Measurements from ENCODE around the gene RIN1. TPM values are rescaled to one million over a fixed set of nuclear protein-coding genes. Genes with fewer than 3 reads are reported as not detected.

RIN1 gene
- total and polyA plus RNA-seq, 2 donors (not counting 1 experiment from before 2014, with no cell fraction given) = 0.72 to 1.7 TPM

GRCh38 chr11:66362481-66363147 lies 26.4 kb upstream of the RIN1 start:
- no peaks in the 10 kb centered on the region for H3K9me3 Mint-ChIP-seq (ENCODE audit: insufficient read depth)
- no peak for DNase-seq
- ATAC-seq (ENCODE audit: low read depth) = no peak
- no peaks in the 10 kb centered on the region for H3K4me1 ChIP-seq (ENCODE audit: control insufficient read depth in 2 of 2, insufficient read depth in 2 of 2, low read length in 2 of 2)
- H3K4me3 Mint-ChIP-seq = no peak overlapping the region
- ChIA-PET CTCF (interaction anchor here (0.6 to 3.9 kb wide), 7 partner anchors 18 to 178 kb away, joined by 3 to 25 read pairs (median 6); partner anchors contain the start of gene BRMS1), POLR2A (no interaction called here)
- intact Hi-C loops (cut with micrococcal nuclease) = no loop called here
- no peak overlapping the region for H3K4me2 ChIP-seq (replicated peaks; ENCODE audit: low read depth, low read length, poor library complexity, severe bottlenecking)
- no peaks in the 10 kb centered on the region for H3K27me3 Mint-ChIP-seq
- no peak overlapping the region for H2AFZ ChIP-seq (ENCODE audit: insufficient read depth, low read depth, low read length, poor library complexity, severe bottlenecking)
- no peak overlapping the region for H3K9ac ChIP-seq (ENCODE audit: low read length)
- H3K79me2 ChIP-seq (ENCODE audit: control insufficient read depth, insufficient read depth, low read length) = no peaks in the 10 kb centered on the region
- no peaks in the 10 kb centered on the region for H3K4me1 Mint-ChIP-seq
- H3K4me3 ChIP-seq (ENCODE audit: control extremely low read depth in 1 of 5, extremely low read depth in 1 of 5, insufficient read depth in 1 of 5, low read depth in 2 of 5, low read length in 4 of 5) = no peak overlapping the region
- 91% methylated on average over 9 of the region's 9 CpGs for WGBS (ENCODE audit: insufficient coverage)
- H3K36me3 ChIP-seq (replicated peaks in 1 of 2; ENCODE audit: control extremely low read depth in 1 of 2, control insufficient read depth in 1 of 2, extremely low read depth in 1 of 2, insufficient read depth in 2 of 2, low read length in 1 of 2) = no peaks in the 10 kb centered on the region
- H3K27ac Mint-ChIP-seq = no peak overlapping the region
- H3K27me3 ChIP-seq (replicated peaks in 1 of 4; ENCODE audit: control extremely low read depth in 1 of 4, control insufficient read depth in 3 of 4, insufficient read depth in 4 of 4, low read length in 3 of 4) = no peaks in the 10 kb centered on the region
- no peak for TF ChIP-seq EZH2 (IDR thresholded peaks at IDR 0.05; ENCODE audit: borderline replicate concordance, insufficient read depth, low read depth, low read length, poor library complexity, severe bottlenecking)
- TF ChIP-seq CTCF (IDR thresholded peaks at IDR 0.05) = no peak
- no peaks in the 10 kb centered on the region for H4K20me1 ChIP-seq (ENCODE audit: control insufficient read depth, insufficient read depth, low read length, poor library complexity, severe bottlenecking)
- no peak overlapping the region for H3K27ac ChIP-seq (ENCODE audit: low read length in 2 of 2)
- H3K9me3 ChIP-seq (ENCODE audit: control extremely low read depth in 1 of 3, control insufficient read depth in 2 of 3, insufficient read depth in 1 of 3, low read length in 2 of 3) = no peaks in the 10 kb centered on the region

- TF ChIP-seq EZH2 (IDR thresholded peaks at IDR 0.05; ENCODE audit: borderline replicate concordance, insufficient read depth, low read depth, low read length, poor library complexity, severe bottlenecking) (no peak), CTCF (IDR thresholded peaks at IDR 0.05) (no peak)
- H2AFZ ChIP-seq (ENCODE audit: insufficient read depth, low read depth, low read length, poor library complexity, severe bottlenecking) = no peak overlapping the region
- intact Hi-C loops (cut with micrococcal nuclease) = no loop called here
- no peaks in the 10 kb centered on the region for H3K27me3 Mint-ChIP-seq
- H3K9ac ChIP-seq (ENCODE audit: low read length) = no peak overlapping the region
- H4K20me1 ChIP-seq (ENCODE audit: control insufficient read depth, insufficient read depth, low read length, poor library complexity, severe bottlenecking) = no peaks in the 10 kb centered on the region
- no peak overlapping the region for H3K4me3 ChIP-seq (ENCODE audit: control extremely low read depth in 1 of 5, extremely low read depth in 1 of 5, insufficient read depth in 1 of 5, low read depth in 2 of 5, low read length in 4 of 5)
- no peaks in the 10 kb centered on the region for H3K27me3 ChIP-seq (replicated peaks in 1 of 4; ENCODE audit: control extremely low read depth in 1 of 4, control insufficient read depth in 3 of 4, insufficient read depth in 4 of 4, low read length in 3 of 4)
- H3K4me1 ChIP-seq (ENCODE audit: control insufficient read depth in 2 of 2, insufficient read depth in 2 of 2, low read length in 2 of 2) = no peaks in the 10 kb centered on the region
- WGBS (ENCODE audit: insufficient coverage) = 91% methylated on average over 6 of the region's 6 CpGs
- no peak overlapping the region for H3K27ac ChIP-seq (ENCODE audit: low read length in 2 of 2)
- POLR2A ChIA-PET = no interaction called here
- no peaks in the 10 kb centered on the region for H3K36me3 ChIP-seq (replicated peaks in 1 of 2; ENCODE audit: control extremely low read depth in 1 of 2, control insufficient read depth in 1 of 2, extremely low read depth in 1 of 2, insufficient read depth in 2 of 2, low read length in 1 of 2)
- DNase-seq (no peak), ATAC-seq (ENCODE audit: low read depth) (no peak)
- H3K4me2 ChIP-seq (replicated peaks; ENCODE audit: low read depth, low read length, poor library complexity, severe bottlenecking) = no peak overlapping the region
- no peaks in the 10 kb centered on the region for H3K4me1 Mint-ChIP-seq
- no peaks in the 10 kb centered on the region for H3K9me3 Mint-ChIP-seq (ENCODE audit: insufficient read depth)
- H3K4me3 Mint-ChIP-seq = no peak overlapping the region
- CTCF ChIA-PET = interaction anchor here (0.5 to 1.4 kb wide), 3 partner anchors 18 to 28 kb away, joined by 3 read pairs; no protein-coding TSS in a partner anchor
- no peaks in the 10 kb centered on the region for H3K79me2 ChIP-seq (ENCODE audit: control insufficient read depth, insufficient read depth, low read length)
- no peaks in the 10 kb centered on the region for H3K9me3 ChIP-seq (ENCODE audit: control extremely low read depth in 1 of 3, control insufficient read depth in 2 of 3, insufficient read depth in 1 of 3, low read length in 2 of 3)
- no peak overlapping the region for H3K27ac Mint-ChIP-seq
Observed at GRCh38 chr11:66361502-66361941, 25.3 kb upstream of the RIN1 start.
